ENCODE data around the gene MYL4.
"Not testable (repeated sequence)": the region's sequence is repeated elsewhere in the genome, so short reads cannot be mapped to it uniquely, and the experiment has no call there.

MYL4 gene

DNA sequence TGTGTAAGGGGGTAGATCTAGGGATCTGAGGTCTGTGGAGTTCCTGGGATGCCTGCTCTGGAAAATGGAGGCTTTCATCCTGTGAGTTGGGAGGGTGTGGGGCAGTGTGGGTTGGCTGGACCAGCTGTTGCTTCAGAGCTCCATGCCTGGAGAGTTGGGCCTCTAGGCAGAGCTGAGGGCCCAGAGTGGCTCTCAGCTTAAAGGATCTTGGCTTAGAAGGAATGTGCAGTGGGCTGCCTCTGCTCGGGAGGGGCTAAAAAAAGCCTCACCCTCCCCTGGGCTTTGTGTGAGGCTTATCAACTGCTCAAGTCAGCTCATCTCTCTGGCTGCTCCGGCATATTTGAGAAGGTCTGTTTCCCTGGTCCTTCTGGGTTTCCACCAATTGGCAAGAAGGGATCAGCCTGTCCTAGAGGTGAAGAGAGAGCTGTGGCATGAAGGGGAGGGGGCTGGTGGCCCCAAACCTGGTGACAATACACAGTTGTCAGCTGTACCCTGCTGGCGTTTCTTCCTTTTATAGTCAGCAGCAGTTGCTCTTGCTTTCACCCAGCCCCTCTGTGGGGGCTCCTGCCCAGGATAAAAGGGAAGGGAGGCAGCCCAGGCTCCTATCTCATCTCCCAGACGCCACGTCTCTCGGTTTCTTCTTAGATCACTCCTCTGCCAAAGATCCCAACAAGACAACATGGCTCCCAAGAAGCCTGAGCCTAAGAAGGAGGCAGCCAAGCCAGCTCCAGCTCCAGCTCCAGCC is at the start of gene MYL4:
Gene MYL4 (plus strand): TSS at position 605 of the 745 bp plus-strand sequence. CDS start 75 bp downstream, at position 680.
- no peak for DNase-seq

- DNase-seq = no peak
Observed at GRCh38 chr17:47162013-47162622, 47.0 kb upstream of the MYL4 start.

DNA sequence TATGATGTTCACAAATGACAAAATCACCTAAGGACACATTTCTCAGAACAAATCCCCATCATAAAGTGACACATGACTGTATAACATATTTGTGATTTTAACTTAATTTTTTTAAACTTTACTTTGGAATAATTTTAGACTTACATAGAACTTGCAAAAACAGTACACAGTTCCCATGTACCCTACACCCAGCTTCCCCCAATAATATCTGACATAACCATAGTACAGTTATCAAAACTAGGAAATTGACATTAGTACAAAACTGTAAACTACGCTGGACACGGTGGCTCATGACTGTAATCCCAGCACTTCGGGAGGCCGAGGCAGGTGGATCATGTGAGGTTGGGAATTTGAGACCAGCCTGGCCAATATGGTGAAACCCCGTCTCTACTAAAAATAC is 44.9 kb upstream of the MYL4 start:
- DNase-seq = no peak

DNA sequence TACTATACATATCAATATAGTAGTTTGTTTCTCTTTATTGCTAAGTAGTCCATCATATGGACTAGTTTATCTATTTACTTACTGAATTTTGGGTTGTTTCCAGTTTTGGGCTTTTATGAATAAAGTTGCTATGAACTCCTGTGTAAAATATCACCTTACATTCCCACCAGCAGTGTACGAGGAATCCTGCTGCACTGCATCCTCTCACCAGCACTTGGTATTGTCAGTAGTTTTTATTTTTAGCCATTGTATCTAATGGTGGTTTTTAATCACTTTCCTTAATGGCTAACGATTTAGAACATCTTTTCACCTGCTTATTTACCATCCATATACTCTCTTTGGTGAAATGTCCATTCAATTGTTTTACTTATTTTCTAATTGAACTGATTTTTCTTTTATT is 44.0 kb upstream of the MYL4 start:
- DNase-seq = no peak

DNA sequence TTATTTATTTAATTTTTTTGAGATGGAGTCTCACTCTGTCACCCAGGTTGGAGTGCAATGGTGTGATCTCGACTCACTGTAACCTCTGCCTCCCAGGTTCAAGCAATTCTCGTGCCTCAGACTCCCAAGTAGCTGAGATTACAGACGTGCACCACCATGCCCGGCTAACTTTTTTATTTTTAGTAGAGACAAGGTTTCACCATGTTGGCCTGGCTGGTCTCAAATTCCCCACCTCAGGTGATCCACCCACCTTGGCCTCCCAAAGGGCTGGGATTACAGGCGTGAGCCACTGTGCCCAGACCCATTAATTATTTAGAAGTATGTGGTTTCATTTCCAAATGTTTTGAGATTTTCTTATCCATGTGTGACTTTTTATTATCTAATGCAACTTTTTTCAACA is 42.3 kb upstream of the MYL4 start:
- not testable (repeated sequence) for DNase-seq

- DNase-seq = not testable (repeated sequence)
Observed at GRCh38 chr17:47168896-47169295, 40.3 kb upstream of the MYL4 start.

DNA sequence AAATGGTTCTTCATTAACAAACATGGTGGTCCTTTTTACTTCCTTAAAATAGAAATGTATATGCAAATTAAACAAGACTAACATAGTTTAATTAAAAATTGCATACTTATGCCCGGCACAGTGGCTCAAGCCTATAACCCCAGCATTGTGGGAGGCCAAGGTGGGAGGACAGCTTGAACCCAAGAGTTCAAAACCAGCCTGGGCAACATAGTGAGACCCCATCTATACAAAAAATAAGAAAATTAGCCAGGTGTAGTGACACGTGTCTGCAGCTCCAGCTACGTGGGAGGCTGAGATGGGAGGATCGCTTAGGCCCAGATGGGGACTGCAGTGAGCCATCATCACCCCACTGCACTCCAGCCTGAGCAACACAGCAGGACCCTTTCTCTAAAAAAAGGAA is 38.4 kb upstream of the MYL4 start:
- DNase-seq = no peak

- DNase-seq = no peak
Observed at GRCh38 chr17:47172696-47173565, 36.2 kb upstream of the MYL4 start.

GRCh38 chr17:47174823-47175222 is 34.3 kb upstream of the MYL4 start:
- DNase-seq = not testable (repeated sequence)

GRCh38 chr17:47176389-47176826 is 32.7 kb upstream of the MYL4 start:
- no peak for DNase-seq

DNA sequence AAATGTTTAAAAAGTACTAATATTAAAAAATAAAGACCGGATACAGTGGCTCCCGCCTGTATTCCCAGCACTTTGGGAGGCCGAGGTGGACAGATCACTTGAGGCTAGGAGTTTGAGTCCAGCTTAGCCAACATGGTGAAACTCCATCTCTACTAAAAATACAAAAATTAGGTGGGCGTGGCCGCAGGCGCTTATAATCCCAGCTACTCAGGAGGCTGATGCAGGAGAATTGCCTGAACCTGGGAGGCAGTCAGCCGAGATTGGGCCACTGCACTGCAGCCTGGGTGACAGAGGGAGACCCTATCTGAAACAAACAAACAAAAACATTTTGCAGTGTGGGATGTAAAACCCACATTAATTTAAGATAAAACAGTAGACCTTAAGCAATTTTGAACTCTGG is 31.9 kb upstream of the MYL4 start:
- no peak for DNase-seq

DNA sequence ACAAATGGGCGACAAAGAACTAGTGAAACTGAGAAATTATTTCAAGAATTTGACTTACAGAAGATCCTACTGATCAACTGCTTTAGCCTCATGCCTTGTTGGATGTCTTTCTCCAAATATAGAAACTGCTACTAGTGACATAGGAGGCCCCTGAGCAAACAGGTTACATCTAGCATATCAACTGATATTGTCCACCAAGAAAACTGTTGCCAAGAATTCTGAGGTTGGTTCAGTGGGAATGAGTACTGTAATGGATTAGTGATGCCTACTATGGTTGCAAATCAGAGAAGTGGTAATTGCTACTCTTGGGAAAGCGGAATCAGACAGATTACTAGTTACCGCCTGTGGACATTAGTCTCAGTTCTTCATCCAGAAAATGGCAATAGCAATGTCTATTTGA is 30.0 kb upstream of the MYL4 start:
- DNase-seq = no peak

GRCh38 chr17:47180337-47180736 is 28.8 kb upstream of the MYL4 start:
- DNase-seq = no peak

GRCh38 chr17:47180988-47181387 is 28.2 kb upstream of the MYL4 start:
- not testable (repeated sequence) for DNase-seq

- no peak for DNase-seq
Observed at GRCh38 chr17:47184681-47185080, 24.5 kb upstream of the MYL4 start.

DNA sequence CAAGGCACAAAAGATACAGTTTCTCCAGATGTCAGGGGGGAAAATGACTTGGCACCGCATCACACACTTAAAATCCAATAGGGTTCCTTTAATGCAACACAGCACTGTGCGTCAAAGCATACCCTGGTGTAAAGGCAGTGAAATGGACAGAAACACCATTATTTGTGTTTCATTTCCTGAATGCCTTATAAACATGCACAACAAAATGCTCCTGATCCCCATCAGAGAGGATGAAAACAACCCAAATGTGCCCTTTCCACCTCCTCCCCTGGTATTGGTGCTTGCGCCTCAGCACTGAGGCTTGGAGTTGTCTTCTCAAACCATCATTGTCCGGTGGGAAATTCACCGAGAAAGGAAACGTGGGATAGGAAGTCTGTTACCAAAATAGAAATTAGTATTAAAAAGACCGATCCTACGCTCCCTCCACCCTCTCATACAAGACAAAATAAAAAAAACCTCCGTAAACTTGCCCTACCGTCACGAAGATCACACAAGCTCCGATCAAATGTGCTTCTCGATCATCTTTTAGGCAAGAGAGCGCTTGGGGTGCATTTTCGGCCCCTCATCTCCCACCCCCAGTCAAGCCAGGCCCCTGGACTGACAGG is 20.8 kb upstream of the MYL4 start:
- no peak for DNase-seq

DNA sequence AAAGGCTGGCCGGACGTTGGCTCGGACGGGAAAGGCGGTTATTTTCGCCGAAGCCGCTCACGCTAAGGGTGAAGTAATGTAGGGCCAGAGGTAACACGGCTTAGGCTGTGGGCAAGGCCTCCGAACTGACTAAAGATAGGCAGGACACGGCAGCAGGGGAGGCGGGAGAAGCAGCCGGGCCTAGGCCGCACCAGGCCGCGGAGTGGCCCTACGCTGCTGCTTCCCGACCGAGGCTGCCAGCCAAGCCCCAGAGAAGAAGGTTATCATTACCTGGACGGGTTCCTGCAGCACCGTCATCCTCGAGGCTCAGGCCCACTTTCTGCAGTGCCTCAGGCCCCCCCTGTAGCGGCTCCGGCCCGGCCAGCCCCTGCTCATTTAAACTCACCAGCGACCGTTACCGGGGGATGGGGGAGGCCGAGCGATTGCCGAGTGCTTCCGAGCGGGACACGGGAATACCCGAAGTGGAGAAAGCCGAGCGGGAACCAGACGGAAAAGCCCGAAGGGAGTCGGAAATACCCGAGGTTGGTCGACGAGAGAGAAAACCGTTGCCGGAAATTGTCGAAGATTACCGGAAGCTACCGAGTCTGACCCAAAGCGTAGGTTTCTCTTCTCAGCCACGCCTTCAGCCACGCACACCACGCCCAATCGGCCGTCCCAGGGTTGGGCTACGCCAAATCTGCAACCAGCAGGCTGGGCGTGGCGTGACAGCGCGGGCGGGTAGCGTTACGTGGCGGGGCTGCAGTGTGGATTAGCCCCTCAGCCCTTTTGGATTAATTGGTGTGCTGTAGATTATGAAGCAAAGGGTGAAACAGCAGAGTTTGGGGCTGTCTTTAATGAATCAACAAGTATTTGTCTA is 20.0 kb upstream of the MYL4 start, which contains the start of gene CDC27:
Gene CDC27 (minus strand): TSS at position 420 of the 856 bp plus-strand sequence. CDS start 123 bp downstream, at position 297.
- peak; percentile 97 for DNase-seq

- DNase-seq = no peak
Observed at GRCh38 chr17:47189732-47190237, 19.4 kb upstream of the MYL4 start.

GRCh38 chr17:47190243-47190642 is 18.9 kb upstream of the MYL4 start:
- DNase-seq = no peak

DNA sequence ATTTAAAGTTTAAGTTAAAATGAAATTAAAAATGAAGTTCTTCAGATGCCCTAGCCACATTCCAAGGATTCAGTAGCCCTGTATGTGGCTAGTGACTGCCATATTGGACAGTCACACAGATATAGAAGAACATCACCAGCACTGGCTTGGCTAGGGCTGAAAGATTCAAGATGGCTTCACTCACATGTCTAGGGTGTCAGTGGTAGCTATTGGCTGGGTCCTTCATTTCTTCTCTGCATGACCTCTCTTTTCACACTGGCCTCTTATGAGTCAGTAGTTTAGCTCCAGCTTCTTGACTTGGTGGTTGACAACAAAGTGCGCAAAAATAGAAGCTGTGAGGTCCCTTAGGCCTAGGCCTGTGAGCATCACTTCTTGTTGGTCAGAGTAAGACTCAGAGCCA is 18.4 kb upstream of the MYL4 start:
- DNase-seq = no peak

DNA sequence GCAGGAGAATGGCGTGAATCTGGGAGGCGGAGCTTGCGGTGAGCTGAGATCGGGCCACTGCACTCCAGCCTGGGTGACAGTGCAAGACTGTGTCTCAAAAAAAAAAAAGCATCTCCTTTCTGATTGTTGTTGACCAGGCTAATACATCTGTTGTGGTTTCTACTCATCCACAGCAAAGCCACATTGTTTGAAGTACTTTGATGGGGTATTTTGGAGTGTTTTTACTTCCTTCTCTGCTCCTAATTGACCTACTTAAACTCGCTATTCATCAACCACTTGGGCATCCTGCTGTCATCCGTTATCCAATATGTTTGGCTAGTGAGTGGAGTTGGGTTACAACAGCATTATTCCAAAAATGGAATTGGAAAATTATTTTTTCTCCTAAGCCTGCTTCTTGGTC is 16.6 kb upstream of the MYL4 start:
- no peak for DNase-seq
